Body of pancreas (tissue), 4 donors: Measurements from ENCODE around the gene OSTF1.

ENCODE experiments used
- CTCF ChIP-seq, 7 experiments: fragments of 450-650 bp in 4 of 7; fragments of 200-600 bp in 3 of 7; sonication (generic) in 3 of 7; IDR thresholded peaks; one replicate each; pipeline ENCODE4 v1.5.1; 2016 to 2019; ENCODE audit warnings: antibody characterized with exemption in 7 of 7
- POLR2A ChIP-seq, 3 donors: fragments of 450-650 bp; IDR thresholded peaks; one replicate each; pipeline ENCODE4 v1.6.1; 2016; ENCODE audit warnings: antibody characterized with exemption in 3 of 3, mild to moderate bottlenecking in 2 of 3

GRCh38 chr9:75130621-75131230 lies 42.4 kb downstream of the OSTF1 start:
- TF ChIP-seq CTCF (IDR thresholded peaks at IDR 0.05), result no peak
- no peak for TF ChIP-seq POLR2A (IDR thresholded peaks at IDR 0.05)
